OCI-LY3 (cell line): Measurements from ENCODE around the gene TBX21.

Source experiments
- CTCF ChIP-seq: fragments of 200-600, 300-600 bp; sonication (generic); IDR thresholded peaks from 2 replicates; pipeline ENCODE4 v1.5.1; 2014; ENCODE audit warnings: antibody characterized with exemption, low read length, low read depth
- EZH2phosphoT487 ChIP-seq: fragments of 200-600 bp; shearing (Covaris generic); IDR thresholded peaks from 2 replicates; pipeline ENCODE4 v1.6.1; 2018; ENCODE audit warnings: antibody characterized with exemption, mixed run types, low read depth

GRCh38 chr17:47686664-47687327 lies 46.2 kb upstream of the TBX21 start:
- TF ChIP-seq CTCF = no peak
- TF ChIP-seq EZH2phosphoT487 = no peak
